ENCODE data around the gene OR2T4. TPM values are rescaled to one million over a fixed set of nuclear protein-coding genes. Genes with fewer than 3 reads are reported as not detected.

Gene OR2T4
- total RNA-seq (2014; rRNA removed; shearing (Covaris generic)), result not detected in 2 replicates

DNA sequence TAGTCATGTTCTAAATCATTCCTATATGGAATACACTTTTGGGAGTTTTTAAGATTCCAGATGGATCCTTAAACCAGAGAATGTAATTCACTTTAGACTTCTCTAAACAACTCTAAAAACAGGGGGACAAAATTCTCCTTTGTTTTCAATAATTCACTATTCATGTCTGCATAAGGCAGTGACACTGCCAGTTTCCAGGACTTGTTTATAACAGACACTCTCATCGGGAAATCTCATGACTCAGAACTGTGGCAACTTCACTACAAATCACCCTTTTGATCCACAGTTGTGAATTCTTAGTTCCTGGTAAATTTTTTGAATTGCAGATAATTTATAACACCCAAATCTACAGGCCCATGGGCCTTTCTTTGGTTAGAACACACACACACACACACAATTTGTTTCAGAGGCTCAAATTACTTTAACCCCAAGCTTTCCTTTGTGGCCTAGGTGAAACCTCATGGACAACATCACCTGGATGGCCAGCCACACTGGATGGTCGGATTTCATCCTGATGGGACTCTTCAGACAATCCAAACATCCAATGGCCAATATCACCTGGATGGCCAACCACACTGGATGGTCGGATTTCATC is at the start of gene OR2T4:
Gene OR2T4 (plus strand): TSS at position 545 of the 595 bp plus-strand sequence. CDS start 0 bp downstream, at position 545.
- Histone ChIP-seq H3K27ac (no peak within 1 kb of the TSS), H3K9me3 (replicated peaks) (no peaks in the 10 kb centered on the region), H3K4me1 (no peaks in the 10 kb centered on the region), H3K4me3 (no peak within 1 kb of the TSS), H3K27me3 (no peaks in the 10 kb centered on the region), H3K36me3 (no peaks in the 10 kb centered on the region)
- DNase-seq, result no peak

DNA sequence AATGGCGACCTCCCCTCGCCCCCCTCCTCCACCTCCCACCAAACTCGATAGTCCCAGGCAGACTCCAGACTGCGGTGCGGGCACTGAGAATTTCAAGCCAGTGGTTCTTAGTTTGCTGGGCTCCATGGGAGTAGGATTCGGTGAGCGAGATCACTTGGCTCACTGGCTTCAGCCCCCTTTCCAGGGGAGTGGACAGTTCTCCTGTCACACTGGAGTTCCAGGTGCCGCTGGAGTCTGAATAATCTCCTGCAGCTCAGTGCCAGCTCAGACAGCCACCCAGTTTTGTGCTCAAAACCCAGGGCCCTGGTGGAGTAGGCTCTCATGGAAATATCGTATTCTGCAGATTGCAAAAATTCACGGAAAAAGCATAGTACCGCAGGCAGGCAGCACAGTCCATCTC is 44.7 kb upstream of the OR2T4 start:
- DNase-seq, result no peak
- Histone ChIP-seq H3K27me3 (no peaks in the 10 kb centered on the region), H3K36me3 (no peaks in the 10 kb centered on the region), H3K4me3 (no peak overlapping the region), H3K9me3 (replicated peaks) (no peaks in the 10 kb centered on the region), H3K27ac (no peak overlapping the region), H3K4me1 (no peaks in the 10 kb centered on the region)

DNA sequence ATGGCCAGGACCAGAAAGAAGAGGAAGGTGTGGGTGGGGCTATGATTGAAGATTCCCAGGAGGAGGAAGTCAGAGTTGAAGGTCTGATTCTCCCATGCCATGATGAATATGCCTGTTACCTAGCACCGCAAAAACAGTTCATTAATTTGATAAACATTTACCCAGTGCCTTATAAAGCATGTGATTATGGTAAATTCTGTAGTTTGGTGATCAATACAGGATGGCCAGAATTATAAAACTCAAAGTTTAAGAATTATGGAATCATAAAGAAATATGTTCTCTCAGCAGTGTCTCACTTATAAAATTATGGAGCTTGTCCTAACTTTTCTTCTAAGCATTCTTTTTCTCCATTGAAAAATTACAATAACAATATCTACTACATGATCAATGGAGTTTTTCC is 37.0 kb upstream of the OR2T4 start, which contains the start of gene OR2M7:
Gene OR2M7 (minus strand): TSS at position 101 of the 400 bp plus-strand sequence. CDS start 0 bp downstream, at position 101.
- H3K9me3 ChIP-seq (replicated peaks), result no peaks in the 10 kb centered on the region
- no peak within 1 kb of the TSS for H3K4me3 ChIP-seq
- H3K4me1 ChIP-seq, result no peaks in the 10 kb centered on the region
- H3K36me3 ChIP-seq, result no peaks in the 10 kb centered on the region
- no peaks in the 10 kb centered on the region for H3K27me3 ChIP-seq
- H3K27ac ChIP-seq, result no peak within 1 kb of the TSS
- DNase-seq, result no peak

DNA sequence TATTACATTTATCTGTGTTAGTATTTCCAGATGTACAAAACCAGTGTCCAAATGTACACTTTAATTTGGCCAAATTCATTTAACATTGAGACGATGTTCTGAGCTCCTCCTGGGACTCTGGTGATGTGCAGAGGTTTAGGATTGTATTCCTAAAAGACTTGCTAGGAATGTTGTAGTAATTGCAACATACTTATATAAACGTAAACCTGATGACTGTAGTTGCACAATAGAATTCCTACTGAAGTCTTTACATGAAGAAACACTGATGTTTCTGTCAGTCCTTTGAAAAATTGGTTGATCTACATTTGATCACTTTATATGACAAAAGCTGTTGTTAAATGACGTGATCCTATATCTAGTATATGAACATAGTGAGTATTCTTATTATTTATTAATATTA is 18.0 kb upstream of the OR2T4 start:
- H3K4me3 ChIP-seq, result no peak overlapping the region
- no peak for DNase-seq
- no peaks in the 10 kb centered on the region for H3K9me3 ChIP-seq (replicated peaks)
- H3K4me1 ChIP-seq, result no peaks in the 10 kb centered on the region
- H3K27ac ChIP-seq, result no peak overlapping the region
- H3K36me3 ChIP-seq, result no peaks in the 10 kb centered on the region
- H3K27me3 ChIP-seq, result no peaks in the 10 kb centered on the region

DNA sequence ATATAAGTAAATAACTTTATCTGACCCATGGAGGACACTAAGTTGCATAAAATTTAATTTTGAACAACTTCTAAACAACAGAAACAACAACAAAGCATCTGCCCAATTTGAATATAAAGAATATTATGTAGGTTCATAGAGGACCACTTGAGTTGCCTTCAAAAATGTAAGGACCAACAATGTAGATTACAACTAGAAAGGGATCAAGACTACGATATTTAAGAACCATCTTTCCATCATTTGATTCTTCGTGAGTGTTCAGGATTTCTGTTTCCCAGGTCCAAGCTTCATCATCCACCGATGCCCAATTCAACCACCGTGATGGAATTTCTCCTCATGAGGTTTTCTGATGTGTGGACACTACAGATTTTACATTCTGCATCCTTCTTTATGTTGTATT is 13.0 kb upstream of the OR2T4 start, which contains the start of gene OR14C36:
Gene OR14C36 (plus strand): TSS at position 301 of the 400 bp plus-strand sequence. CDS start 0 bp downstream, at position 301.
- DNase-seq, result no peak
- Histone ChIP-seq H3K4me3 (no peak within 1 kb of the TSS), H3K27me3 (no peaks in the 10 kb centered on the region), H3K9me3 (replicated peaks) (no peaks in the 10 kb centered on the region), H3K36me3 (no peaks in the 10 kb centered on the region), H3K27ac (no peak within 1 kb of the TSS), H3K4me1 (no peaks in the 10 kb centered on the region)

GRCh38 chr1:248359415-248359814 is 2.0 kb upstream of the OR2T4 start:
- Histone ChIP-seq H3K27ac (no peak overlapping the region), H3K4me3 (no peak overlapping the region), H3K4me1 (no peaks in the 10 kb centered on the region), H3K9me3 (replicated peaks) (no peaks in the 10 kb centered on the region), H3K27me3 (no peaks in the 10 kb centered on the region), H3K36me3 (no peaks in the 10 kb centered on the region)
- DNase-seq, result no peak

- H3K27ac ChIP-seq, result no peak overlapping the region
- no peaks in the 10 kb centered on the region for H3K27me3 ChIP-seq
- no peaks in the 10 kb centered on the region for H3K9me3 ChIP-seq (replicated peaks)
- H3K4me1 ChIP-seq, result no peaks in the 10 kb centered on the region
- no peak for DNase-seq
- H3K4me3 ChIP-seq, result no peak overlapping the region
- H3K36me3 ChIP-seq, result no peaks in the 10 kb centered on the region
Observed at GRCh38 chr1:248366609-248367008, 5.1 kb downstream of the OR2T4 start.

- H3K4me1 ChIP-seq, result no peaks in the 10 kb centered on the region
- no peaks in the 10 kb centered on the region for H3K27me3 ChIP-seq
- no peaks in the 10 kb centered on the region for H3K36me3 ChIP-seq
- H3K4me3 ChIP-seq, result no peak overlapping the region
- no peaks in the 10 kb centered on the region for H3K9me3 ChIP-seq (replicated peaks)
- DNase-seq, result no peak
- H3K27ac ChIP-seq, result no peak overlapping the region
Observed at GRCh38 chr1:248372394-248372793, 10.9 kb downstream of the OR2T4 start.

- Histone ChIP-seq H3K4me1 (no peaks in the 10 kb centered on the region), H3K4me3 (no peak overlapping the region), H3K36me3 (no peaks in the 10 kb centered on the region), H3K9me3 (replicated peaks) (no peaks in the 10 kb centered on the region), H3K27me3 (no peaks in the 10 kb centered on the region), H3K27ac (no peak overlapping the region)
- DNase-seq, result no peak
Observed at GRCh38 chr1:248373761-248374160, 12.3 kb downstream of the OR2T4 start.

GRCh38 chr1:248375446-248375845 is 14.0 kb downstream of the OR2T4 start, which contains the start of gene OR2T6:
OR2T6 (plus strand) TSS chr1:248375746; CDS start chr1:248387609, 11,863 bp downstream.
- Histone ChIP-seq H3K4me1 (no peaks in the 10 kb centered on the region), H3K9me3 (replicated peaks) (no peaks in the 10 kb centered on the region), H3K36me3 (no peaks in the 10 kb centered on the region), H3K27ac (no peak within 1 kb of the TSS), H3K4me3 (no peak within 1 kb of the TSS), H3K27me3 (no peaks in the 10 kb centered on the region)
- DNase-seq, result no peak

- Histone ChIP-seq H3K27ac (no peak overlapping the region), H3K4me1 (no peaks in the 10 kb centered on the region), H3K4me3 (no peak overlapping the region), H3K27me3 (no peaks in the 10 kb centered on the region), H3K9me3 (replicated peaks) (no peaks in the 10 kb centered on the region), H3K36me3 (no peaks in the 10 kb centered on the region)
- DNase-seq, result no peak
Observed at GRCh38 chr1:248376916-248377315, 15.5 kb downstream of the OR2T4 start.

DNA sequence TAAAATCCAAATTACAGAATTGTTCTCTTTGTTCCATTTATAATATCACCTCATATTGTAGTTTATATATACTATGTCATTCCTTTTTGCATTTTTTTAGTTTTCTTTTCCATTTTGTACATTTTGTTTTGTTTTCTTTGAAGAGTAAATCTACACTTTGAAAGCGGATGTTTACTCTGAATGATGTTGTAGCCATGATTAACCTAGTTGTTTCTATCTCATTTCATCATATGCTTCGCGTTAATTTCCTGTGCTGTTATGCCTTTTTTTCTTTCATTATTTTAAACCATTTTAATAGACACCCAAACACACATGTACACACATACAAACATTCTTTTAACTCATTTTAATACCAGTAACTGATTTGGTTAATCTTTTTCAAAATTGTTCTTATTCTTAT is 19.4 kb downstream of the OR2T4 start:
- H3K36me3 ChIP-seq, result no peaks in the 10 kb centered on the region
- no peaks in the 10 kb centered on the region for H3K27me3 ChIP-seq
- no peaks in the 10 kb centered on the region for H3K9me3 ChIP-seq (replicated peaks)

DNA sequence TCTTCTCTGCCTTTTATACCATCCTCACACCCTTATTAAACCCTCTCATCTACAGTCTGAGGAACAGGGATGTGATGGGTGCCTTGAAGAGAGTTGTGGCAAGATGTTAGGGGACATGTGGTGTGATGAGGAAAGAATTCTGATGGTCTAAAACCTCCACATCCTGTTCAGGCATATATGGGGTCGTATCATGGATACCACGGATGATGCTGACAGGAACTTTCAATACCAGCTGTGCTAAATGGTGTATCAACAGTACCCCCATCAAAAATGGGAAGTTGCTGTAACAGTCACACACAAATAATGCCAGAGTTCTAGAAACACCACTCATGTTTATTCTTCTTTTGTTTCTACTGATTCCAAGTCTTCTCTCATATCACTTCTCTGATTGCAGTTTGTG is 27.0 kb downstream of the OR2T4 start:
- Histone ChIP-seq H3K9me3 (replicated peaks) (no peaks in the 10 kb centered on the region), H3K4me1 (no peaks in the 10 kb centered on the region), H3K36me3 (no peaks in the 10 kb centered on the region), H3K27ac (no peak overlapping the region), H3K4me3 (no peak overlapping the region), H3K27me3 (no peaks in the 10 kb centered on the region)
- no peak for DNase-seq

More for the DNA sequence above, 19.4 kb downstream of the OR2T4 start:
- Histone ChIP-seq H3K4me1 (no peaks in the 10 kb centered on the region), H3K27ac (no peak overlapping the region), H3K4me3 (no peak overlapping the region)
- DNase-seq, result no peak

DNA sequence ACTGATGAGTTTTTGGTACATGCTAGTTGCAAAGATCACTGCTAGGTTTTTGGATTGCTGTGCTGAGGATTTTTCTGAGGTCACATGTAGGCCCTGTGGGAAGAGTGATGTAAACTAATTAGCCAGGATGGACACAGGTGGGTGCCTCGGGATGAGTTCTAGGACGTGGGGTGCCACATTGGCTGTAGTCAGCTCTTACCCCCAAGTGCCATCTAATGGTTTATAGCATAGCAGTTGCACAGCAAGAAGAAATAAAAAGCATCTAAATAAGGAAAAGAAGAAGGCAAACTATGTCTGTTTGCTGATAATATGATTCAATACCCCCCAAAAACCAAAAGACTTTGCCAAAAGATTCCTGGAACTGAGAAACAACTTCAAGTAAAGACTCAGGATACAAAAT is 31.6 kb downstream of the OR2T4 start:
- no peaks in the 10 kb centered on the region for H3K9me3 ChIP-seq (replicated peaks)
- H3K4me1 ChIP-seq, result no peaks in the 10 kb centered on the region
- no peaks in the 10 kb centered on the region for H3K27me3 ChIP-seq
- H3K27ac ChIP-seq, result no peak overlapping the region
- no peak for DNase-seq
- no peaks in the 10 kb centered on the region for H3K36me3 ChIP-seq
- no peak overlapping the region for H3K4me3 ChIP-seq

GRCh38 chr1:248402748-248403147 is 41.3 kb downstream of the OR2T4 start, which contains the start of gene OR2T1:
OR2T1 (plus strand) TSS chr1:248403048; CDS start chr1:248406148, 3,100 bp downstream.
- Histone ChIP-seq H3K27ac (no peak within 1 kb of the TSS), H3K4me1 (no peaks in the 10 kb centered on the region), H3K27me3 (no peaks in the 10 kb centered on the region), H3K4me3 (no peak within 1 kb of the TSS), H3K9me3 (replicated peaks) (no peaks in the 10 kb centered on the region), H3K36me3 (no peaks in the 10 kb centered on the region)
- DNase-seq, result no peak

GRCh38 chr1:248404024-248404423 is 42.6 kb downstream of the OR2T4 start:
- H3K4me1 ChIP-seq, result no peaks in the 10 kb centered on the region
- no peak overlapping the region for H3K27ac ChIP-seq
- H3K27me3 ChIP-seq, result no peaks in the 10 kb centered on the region
- peak in 1 of 2 experiments; percentile 24 for DNase-seq
- H3K36me3 ChIP-seq, result no peaks in the 10 kb centered on the region
- H3K9me3 ChIP-seq (replicated peaks), result no peaks in the 10 kb centered on the region
- no peak overlapping the region for H3K4me3 ChIP-seq
